Karpas-422 (cell line): ENCODE measurements around the gene PTPRCAP. TPM values are rescaled to one million over a fixed set of nuclear protein-coding genes. Genes with fewer than 3 reads are reported as not detected.

Source experiments
- DNase-seq: peaks from one replicate; pipeline ENCODE4 v3.0.0-alpha.2; 2015
- H2AFZ ChIP-seq: fragments of 200-600 bp; sonication (generic); 2 replicates; pipeline ENCODE4 v1.6.1; 2014; ENCODE audit warnings: antibody characterized with exemption, low read length, mixed read lengths
- H3K27ac ChIP-seq: fragments of 200-600 bp; sonication (generic); 2 replicates; pipeline ENCODE4 v1.5.1; 2014; ENCODE audit warnings: mild to moderate bottlenecking, low read length, moderate library complexity
- H3K27me3 ChIP-seq: fragments of 200-600 bp; sonication (generic); 2 replicates; pipeline ENCODE4 v1.6.1; 2014; ENCODE audit warnings: low read length, mixed read lengths
- H3K36me3 ChIP-seq: fragments of 200-600 bp; sonication (generic); 2 replicates; pipeline ENCODE4 v1.6.1; 2014; ENCODE audit warnings: low read length, mixed read lengths; ENCODE audit not compliant: insufficient read depth
- H3K4me1 ChIP-seq: fragments of 200-600 bp; sonication (generic); 2 replicates; pipeline ENCODE4 v1.6.1; 2014; ENCODE audit warnings: mild to moderate bottlenecking, low read length, mixed read lengths
- H3K4me2 ChIP-seq: fragments of 200-600 bp; sonication (generic); 2 replicates; pipeline ENCODE4 v1.6.1; 2014; ENCODE audit warnings: low read length, low read depth, mild to moderate bottlenecking; ENCODE audit not compliant: poor library complexity, severe bottlenecking
- H3K4me3 ChIP-seq: fragments of 200-600 bp; sonication (generic); 2 replicates; pipeline ENCODE4 v1.5.1; 2014; ENCODE audit warnings: mild to moderate bottlenecking, antibody characterized with exemption, low read length, mixed read lengths
- H3K79me2 ChIP-seq: fragments of 200-600 bp; sonication (generic); 2 replicates; pipeline ENCODE4 v1.6.1; 2014; ENCODE audit warnings: mild to moderate bottlenecking, low read length, mixed read lengths
- H3K9ac ChIP-seq: fragments of 200-600 bp; sonication (generic); 2 replicates; pipeline ENCODE4 v1.6.0; 2014; ENCODE audit warnings: low read length
- H3K9me2 ChIP-seq: fragments of 200-600 bp; sonication (generic), shearing (Covaris generic); replicated peaks from 2 replicates; pipeline ENCODE4 v1.6.0; 2014; ENCODE audit warnings: mild to moderate bottlenecking, low read length, moderate library complexity; ENCODE audit not compliant: insufficient read depth
- H3K9me3 ChIP-seq: fragments of 300-700, 200-600 bp; sonication (generic); 2 replicates; pipeline ENCODE4 v1.6.1; 2014; ENCODE audit warnings: low read length, mixed read lengths
- H4K20me1 ChIP-seq: fragments of 200-600 bp; sonication (generic); 2 replicates; pipeline ENCODE4 v1.6.1; 2014; ENCODE audit warnings: mild to moderate bottlenecking, antibody characterized with exemption, low read length, low read depth; ENCODE audit not compliant: insufficient read depth
- total RNA-seq: library from RNA; depleted of rRNA; stranded (reverse); fragments of >200 nt; shearing (Covaris generic); gene quantifications from 2 replicates; pipeline ENCODE4 v1.2.3, GENCODE V29; 2014; ENCODE audit warnings: low replicate concordance

Gene PTPRCAP
- total RNA-seq, 1 experiment from 2014 or later, result 161 TPM

- Histone ChIP-seq H3K4me1 (peaks cover 68% of the 10 kb centered on the region), H3K36me3 (no peaks in the 10 kb centered on the region), H3K27ac (peak overlapping the region; percentile 100), H3K4me2 (peak overlapping the region; percentile 73), H4K20me1 (peaks cover 7% of the 10 kb centered on the region; the same call in 1 of the 2 replicates), H3K9ac (peak overlapping the region; percentile 95), H2AFZ (no peak overlapping the region), H3K27me3 (no peaks in the 10 kb centered on the region), H3K9me2 (no peaks in the 10 kb centered on the region), H3K79me2 (peaks cover 24% of the 10 kb centered on the region), H3K4me3 (peak overlapping the region; percentile 86; the same call in 1 of the 2 replicates), H3K9me3 (no peaks in the 10 kb centered on the region)
- DNase-seq, result peak; percentile 46
Measured at GRCh38 chr11:67439321-67440228, 2.1 kb upstream of the PTPRCAP start.

DNA sequence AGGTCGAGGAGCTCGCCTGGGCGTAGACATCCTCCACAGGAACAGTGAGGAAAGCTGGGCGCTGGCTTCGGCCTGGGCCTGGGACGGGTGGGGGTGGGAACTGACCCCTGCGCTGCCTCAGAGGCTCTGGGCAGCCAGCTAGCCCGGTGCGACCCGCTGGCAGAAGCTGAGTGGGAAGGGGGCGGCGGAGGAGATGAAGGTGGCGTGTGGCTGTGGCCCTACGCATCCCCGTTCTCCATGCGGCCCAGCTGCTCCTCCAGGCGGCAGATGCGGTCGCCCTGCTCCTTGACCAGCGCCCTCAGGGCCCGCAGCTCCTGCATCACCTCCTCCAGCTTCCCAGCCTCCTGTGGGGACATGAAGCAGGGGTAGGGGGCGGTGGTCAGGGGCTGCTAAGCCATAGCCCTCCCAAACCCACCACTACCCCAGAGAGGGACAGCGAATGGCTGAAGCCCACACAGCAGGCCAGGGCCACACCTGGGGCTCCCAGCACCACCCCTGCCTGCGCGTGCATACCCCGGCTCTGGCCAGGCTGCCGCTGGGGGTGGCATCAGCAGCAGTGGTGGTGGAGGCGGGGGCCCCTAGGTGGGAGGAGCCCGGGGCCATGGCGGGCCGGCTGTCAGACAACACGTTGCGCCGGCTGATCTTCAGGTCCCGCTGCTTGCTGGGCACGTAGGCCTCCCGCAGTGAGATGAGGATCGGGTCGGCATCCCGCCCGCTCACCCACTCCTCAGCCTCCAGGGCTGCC lies 848 bp upstream of the PTPRCAP start:
- Histone ChIP-seq H2AFZ (no peak overlapping the region), H3K27me3 (no peaks in the 10 kb centered on the region), H3K79me2 (peaks cover 24% of the 10 kb centered on the region), H3K9me2 (no peaks in the 10 kb centered on the region), H3K4me1 (peaks cover 70% of the 10 kb centered on the region), H4K20me1 (peaks cover 7% of the 10 kb centered on the region; the same call in 1 of the 2 replicates), H3K9ac (peak overlapping the region; percentile 95), H3K27ac (peak overlapping the region; percentile 100), H3K36me3 (no peaks in the 10 kb centered on the region), H3K9me3 (no peaks in the 10 kb centered on the region), H3K4me3 (peak overlapping the region; percentile 86), H3K4me2 (peak overlapping the region; percentile 73)
- DNase-seq, result peak; percentile 95

GRCh38 chr11:67437809-67438157 lies 301 bp upstream of the PTPRCAP start:
- Histone ChIP-seq H3K9ac (peak overlapping the region; percentile 95), H3K79me2 (peaks cover 24% of the 10 kb centered on the region), H3K4me1 (peaks cover 70% of the 10 kb centered on the region), H3K4me2 (peak overlapping the region; percentile 73), H3K27me3 (no peaks in the 10 kb centered on the region), H3K9me2 (no peaks in the 10 kb centered on the region), H3K36me3 (peaks cover 2% of the 10 kb centered on the region; the same call in 1 of the 2 replicates), H2AFZ (no peak overlapping the region), H3K4me3 (peak overlapping the region; percentile 86), H3K9me3 (no peaks in the 10 kb centered on the region), H3K27ac (peak overlapping the region; percentile 100), H4K20me1 (peaks cover 7% of the 10 kb centered on the region; the same call in 1 of the 2 replicates)
- DNase-seq, result no peak

DNA sequence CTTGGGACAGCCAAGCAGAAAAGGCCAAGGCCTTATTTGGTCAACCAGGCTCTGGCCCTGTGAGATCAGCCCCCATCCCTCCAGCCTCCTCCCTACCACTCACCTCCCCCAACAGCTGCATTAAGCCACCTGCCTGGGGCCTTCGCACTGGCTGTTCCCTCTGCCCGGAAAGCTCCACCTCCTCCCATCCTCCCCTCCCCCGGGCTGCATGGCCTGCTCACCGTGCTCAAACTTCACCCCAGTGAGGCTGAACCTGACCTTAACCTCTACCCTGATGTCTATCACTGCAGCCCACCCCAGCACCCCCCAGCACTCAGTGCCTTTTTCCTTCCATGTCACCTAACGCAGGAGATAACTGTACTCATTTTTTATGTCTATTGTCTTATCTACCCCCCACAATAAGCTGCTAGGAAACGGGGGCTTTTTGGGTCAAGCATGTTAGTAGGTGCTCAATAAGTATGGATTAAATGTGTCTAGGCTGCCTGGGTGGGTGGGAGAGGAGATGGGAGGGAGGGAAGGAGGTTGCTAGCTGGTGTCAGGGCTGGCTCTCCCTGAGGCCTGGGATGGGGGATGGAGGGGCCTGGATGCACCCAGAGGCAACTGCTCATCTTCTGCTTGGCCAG lies 912 bp downstream of the PTPRCAP start:
- peak; percentile 96 for DNase-seq
- Histone ChIP-seq H3K9me3 (no peaks in the 10 kb centered on the region), H3K27ac (peak overlapping the region; percentile 100), H3K4me1 (peaks cover 69% of the 10 kb centered on the region), H3K9me2 (no peaks in the 10 kb centered on the region), H3K79me2 (peaks cover 24% of the 10 kb centered on the region), H3K4me3 (peak overlapping the region; percentile 86), H3K27me3 (no peaks in the 10 kb centered on the region), H4K20me1 (peaks cover 7% of the 10 kb centered on the region; the same call in 1 of the 2 replicates), H3K9ac (peak overlapping the region; percentile 95), H3K36me3 (peaks cover 5% of the 10 kb centered on the region; the same call in 1 of the 2 replicates), H3K4me2 (peak overlapping the region; percentile 73), H2AFZ (no peak overlapping the region)

- Histone ChIP-seq H3K4me2 (peak overlapping the region; percentile 73), H3K9ac (peak overlapping the region; percentile 95), H3K4me3 (peak overlapping the region; percentile 86), H3K36me3 (peaks cover 5% of the 10 kb centered on the region; the same call in 1 of the 2 replicates), H2AFZ (no peak overlapping the region), H3K9me3 (no peaks in the 10 kb centered on the region), H3K4me1 (peaks cover 69% of the 10 kb centered on the region), H3K27ac (peak overlapping the region; percentile 100), H3K9me2 (no peaks in the 10 kb centered on the region), H3K27me3 (no peaks in the 10 kb centered on the region), H4K20me1 (peaks cover 7% of the 10 kb centered on the region; the same call in 1 of the 2 replicates), H3K79me2 (peaks cover 24% of the 10 kb centered on the region)
- no peak for DNase-seq
Measured at GRCh38 chr11:67435727-67436458, 1.6 kb downstream of the PTPRCAP start.

- Histone ChIP-seq H3K4me1 (peaks cover 63% of the 10 kb centered on the region), H3K9ac (peak overlapping the region; percentile 95), H4K20me1 (peaks cover 7% of the 10 kb centered on the region; the same call in 1 of the 2 replicates), H3K79me2 (peaks cover 24% of the 10 kb centered on the region), H3K9me2 (no peaks in the 10 kb centered on the region), H3K27ac (peak overlapping the region; percentile 100), H2AFZ (no peak overlapping the region), H3K4me2 (peak overlapping the region; percentile 73), H3K9me3 (no peaks in the 10 kb centered on the region), H3K27me3 (no peaks in the 10 kb centered on the region), H3K4me3 (peak overlapping the region; percentile 86; the same call in 1 of the 2 replicates), H3K36me3 (peaks cover 5% of the 10 kb centered on the region; the same call in 1 of the 2 replicates)
- DNase-seq, result peak; percentile 78
Measured at GRCh38 chr11:67435031-67435726, 2.3 kb downstream of the PTPRCAP start.

GRCh38 chr11:67434395-67434881 lies 3.0 kb downstream of the PTPRCAP start:
- Histone ChIP-seq H3K4me3 (peak overlapping the region; percentile 86; the same call in 1 of the 2 replicates), H3K4me2 (peak overlapping the region; percentile 73)

More at GRCh38 chr11:67434395-67434881, 3.0 kb downstream of the PTPRCAP start:
- peaks cover 66% of the 10 kb centered on the region for H3K4me1 ChIP-seq
- H3K79me2 ChIP-seq, result peaks cover 28% of the 10 kb centered on the region
- H3K27me3 ChIP-seq, result no peaks in the 10 kb centered on the region
- no peaks in the 10 kb centered on the region for H3K9me2 ChIP-seq
- H4K20me1 ChIP-seq, result peaks cover 7% of the 10 kb centered on the region; the same call in 1 of the 2 replicates
- H3K27ac ChIP-seq, result peak overlapping the region; percentile 100
- H3K9me3 ChIP-seq, result no peaks in the 10 kb centered on the region
- peaks cover 5% of the 10 kb centered on the region; the same call in 1 of the 2 replicates for H3K36me3 ChIP-seq
- DNase-seq, result peak; percentile 73
- peak overlapping the region; percentile 95 for H3K9ac ChIP-seq
- H2AFZ ChIP-seq, result no peak overlapping the region
